ENCODE measurements around the gene HOXD12. TPM values are rescaled to one million over a fixed set of nuclear protein-coding genes. Genes with fewer than 3 reads are reported as not detected.
A peak's percentile ranks its signal among the peaks of the same experiment; 100 is the strongest.

The HOXD12 gene
- polyA plus RNA-seq, 1 donor (not counting 4 experiments of a cell fraction or from before 2014, with no cell fraction given), result not detected

DNA sequence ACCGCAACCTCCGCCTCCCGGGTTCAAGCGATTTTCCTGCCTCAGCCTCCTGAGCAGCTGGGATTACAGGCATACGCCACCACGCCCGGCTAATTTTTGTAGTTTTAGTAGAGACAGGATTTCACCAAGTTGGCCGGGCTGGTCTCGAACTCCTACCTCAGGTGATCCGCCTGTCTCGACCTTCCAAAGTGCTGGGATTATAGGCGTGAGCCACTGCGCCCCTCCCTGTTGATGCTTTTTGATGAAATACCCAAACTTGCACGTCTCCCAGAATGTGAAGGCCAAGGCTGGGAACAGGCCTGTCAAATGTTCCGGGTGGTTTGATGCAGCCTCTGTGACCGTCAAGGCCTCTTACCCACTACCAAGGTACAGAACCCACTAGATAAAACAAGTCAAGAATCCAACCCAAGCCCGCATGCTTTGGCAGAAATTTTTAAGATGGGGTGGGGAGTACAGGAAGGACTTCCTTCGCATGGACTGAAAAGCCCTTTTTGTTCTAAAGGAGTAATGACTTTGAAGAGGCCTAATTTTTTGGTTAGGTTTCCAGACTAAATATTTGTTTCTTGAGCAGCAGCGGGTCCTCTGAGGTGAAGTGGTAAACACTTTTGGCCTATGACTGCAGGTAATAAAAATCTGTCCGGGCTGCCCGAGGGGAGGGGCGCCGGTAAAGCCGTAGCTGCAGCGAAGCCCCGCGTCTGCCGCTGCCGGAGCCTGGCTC is 12.1 kb upstream of the HOXD12 start:
- dilution Hi-C loops (cut with MboI; ENCODE audit: extremely low pct_ligation_motif_present, low sequenced_read_pairs), result no loop called here
- H3K4me3 ChIP-seq (ENCODE audit: control insufficient read depth in 2 of 3, extremely low read depth in 1 of 3, insufficient read depth in 2 of 3, low read depth in 1 of 3, low read length in 3 of 3), result no peak overlapping the region

GRCh38 chr2:176088048-176088936 is 11.3 kb upstream of the HOXD12 start:
- no peak for DNase-seq (ENCODE audit: low read depth, low spot score)
- FAIRE-seq, result no peak
- dilution Hi-C loops (cut with MboI; ENCODE audit: extremely low pct_ligation_motif_present, low sequenced_read_pairs), result no loop called here

More for the DNA sequence above, 12.1 kb upstream of the HOXD12 start:
- H2AFZ ChIP-seq (ENCODE audit: control insufficient read depth, low read length), result no peak overlapping the region
- no peak overlapping the region for H3K27ac ChIP-seq (ENCODE audit: control insufficient read depth, insufficient read depth, low read length)
- H3K27me3 ChIP-seq (ENCODE audit: control insufficient read depth, extremely low read depth, insufficient read depth, low read length), result peaks cover 100% of the 10 kb centered on the region
- peaks cover 2% of the 10 kb centered on the region for H3K9me3 ChIP-seq (ENCODE audit: control insufficient read depth, low read depth, low read length)
- no peaks in the 10 kb centered on the region for H3K9me1 ChIP-seq (ENCODE audit: control insufficient read depth, extremely low read depth, insufficient read depth, low read length)
- FAIRE-seq, result no peak
- TF ChIP-seq CTCF (optimal IDR thresholded peaks at IDR 0.05 in 1 of 3, IDR thresholded peaks at IDR 0.05 in 1 of 3, conservative IDR thresholded peaks at IDR 0.05 in 1 of 3; ENCODE audit: extremely low read depth in 1 of 3, insufficient read depth in 2 of 3, low read length in 3 of 3) (no peak), EZH2 (IDR thresholded peaks at IDR 0.05; ENCODE audit: low read length) (no peak)
- H4K20me1 ChIP-seq (ENCODE audit: control insufficient read depth, extremely low read depth, insufficient read depth, low read length), result peaks cover 3% of the 10 kb centered on the region
- H3K36me3 ChIP-seq (ENCODE audit: control insufficient read depth in 2 of 2, extremely low read depth in 1 of 2, insufficient read depth in 2 of 2, low read length in 2 of 2), result no peaks in the 10 kb centered on the region
- no peak overlapping the region for H3K9ac ChIP-seq (ENCODE audit: control insufficient read depth, extremely low read depth, insufficient read depth, low read length)
- H3K79me2 ChIP-seq (ENCODE audit: control insufficient read depth, insufficient read depth, low read length), result no peaks in the 10 kb centered on the region
- H3K4me1 ChIP-seq (ENCODE audit: control insufficient read depth, extremely low read depth, insufficient read depth, low read length), result no peaks in the 10 kb centered on the region
- DNase-seq (ENCODE audit: low read depth, low spot score), result no peak
- no peak overlapping the region for H3K4me2 ChIP-seq (ENCODE audit: control insufficient read depth, extremely low read depth, insufficient read depth, low read depth, low read length)

More at GRCh38 chr2:176088048-176088936, 11.3 kb upstream of the HOXD12 start:
- H3K27ac ChIP-seq (ENCODE audit: control insufficient read depth, insufficient read depth, low read length), result no peak overlapping the region
- no peaks in the 10 kb centered on the region for H3K79me2 ChIP-seq (ENCODE audit: control insufficient read depth, insufficient read depth, low read length)
- no peak overlapping the region for H2AFZ ChIP-seq (ENCODE audit: control insufficient read depth, low read length)
- H3K36me3 ChIP-seq (ENCODE audit: control insufficient read depth in 2 of 2, extremely low read depth in 1 of 2, insufficient read depth in 2 of 2, low read length in 2 of 2), result no peaks in the 10 kb centered on the region
- no peak overlapping the region for H3K9ac ChIP-seq (ENCODE audit: control insufficient read depth, extremely low read depth, insufficient read depth, low read length)
- H3K4me2 ChIP-seq (ENCODE audit: control insufficient read depth, extremely low read depth, insufficient read depth, low read depth, low read length), result no peak overlapping the region
- peaks cover 3% of the 10 kb centered on the region for H4K20me1 ChIP-seq (ENCODE audit: control insufficient read depth, extremely low read depth, insufficient read depth, low read length)
- no peaks in the 10 kb centered on the region for H3K9me1 ChIP-seq (ENCODE audit: control insufficient read depth, extremely low read depth, insufficient read depth, low read length)
- H3K4me1 ChIP-seq (ENCODE audit: control insufficient read depth, extremely low read depth, insufficient read depth, low read length), result no peaks in the 10 kb centered on the region
- TF ChIP-seq CTCF (optimal IDR thresholded peaks at IDR 0.05 in 1 of 3, IDR thresholded peaks at IDR 0.05 in 1 of 3, conservative IDR thresholded peaks at IDR 0.05 in 1 of 3; ENCODE audit: extremely low read depth in 1 of 3, insufficient read depth in 2 of 3, low read length in 3 of 3), result peak; percentile 55 to 89 (median 75)
- TF ChIP-seq EZH2 (IDR thresholded peaks at IDR 0.05; ENCODE audit: low read length), result peak; percentile 81
- peaks cover 100% of the 10 kb centered on the region for H3K27me3 ChIP-seq (ENCODE audit: control insufficient read depth, extremely low read depth, insufficient read depth, low read length)
- H3K9me3 ChIP-seq (ENCODE audit: control insufficient read depth, low read depth, low read length), result peaks cover 2% of the 10 kb centered on the region
- H3K4me3 ChIP-seq (ENCODE audit: control insufficient read depth in 2 of 3, extremely low read depth in 1 of 3, insufficient read depth in 2 of 3, low read depth in 1 of 3, low read length in 3 of 3), result no peak overlapping the region

All from keratinocyte (primary cell).